HG02798 (cell line): ENCODE measurements around the gene ERBB2.

ENCODE experiments used
- ATAC-seq: cut with Tn5 transposase; IDR thresholded peaks from one replicate; pipeline ENCODE4 v1.9.1; 2021; ENCODE audit warnings: mild to moderate bottlenecking; ENCODE audit not compliant: unreplicated experiment, poor library complexity

ERBB2 gene

GRCh38 chr17:39664581-39665561, 35.0 kb upstream of the ERBB2 start, which contains the start of gene TCAP:
Gene TCAP, plus strand, starts transcription at chr17:39665349. Its CDS starts 11 bp downstream, at chr17:39665360.
- no peak for ATAC-seq

GRCh38 chr17:39665642-39666224, 34.1 kb upstream of the ERBB2 start:
- no peak for ATAC-seq

- ATAC-seq = no peak
These were observed 33.6 kb upstream of the ERBB2 start for GRCh38 chr17:39666231-39666600.

- ATAC-seq = no peak
These were observed 33.1 kb upstream of the ERBB2 start for GRCh38 chr17:39666601-39667261.

- ATAC-seq = no peak
These were observed 32.5 kb upstream of the ERBB2 start for GRCh38 chr17:39667262-39667944.

GRCh38 chr17:39667945-39668924, 31.6 kb upstream of the ERBB2 start, which contains the start of gene PNMT:
Gene PNMT, plus strand, starts transcription at chr17:39668453. Its CDS starts 23 bp downstream, at chr17:39668476.
- ATAC-seq = no peak

- ATAC-seq = no peak
These were observed 29.7 kb upstream of the ERBB2 start for GRCh38 chr17:39669897-39670735.

GRCh38 chr17:39670746-39671145, 29.1 kb upstream of the ERBB2 start:
- no peak for ATAC-seq

GRCh38 chr17:39671651-39672521, 28.0 kb upstream of the ERBB2 start:
- no peak for ATAC-seq

GRCh38 chr17:39672522-39673334, 27.1 kb upstream of the ERBB2 start:
- ATAC-seq = no peak

- ATAC-seq = no peak
These were observed 26.4 kb upstream of the ERBB2 start for GRCh38 chr17:39673335-39674081.

- ATAC-seq = no peak
These were observed 25.7 kb upstream of the ERBB2 start for GRCh38 chr17:39674179-39674578.

- ATAC-seq = no peak
These were observed 25.0 kb upstream of the ERBB2 start for GRCh38 chr17:39674702-39675389.

GRCh38 chr17:39675390-39676082, 24.3 kb upstream of the ERBB2 start:
- no peak for ATAC-seq
